OCI-M1 (cell line): ENCODE results near the gene NEURL3.
"Not testable (repeated sequence)": the region's sequence is repeated elsewhere in the genome, so short reads cannot be mapped to it uniquely, and the experiment has no call there.

ENCODE experiments used
- DNase-seq: peaks from one replicate; lab custom pipeline; 2025; lab: John Stamatoyannopoulos, UW

Gene NEURL3

GRCh38 chr2:96506907-96507240, 1.7 kb upstream of the NEURL3 start:
- no peak for DNase-seq

- DNase-seq, result no peak
Observed at GRCh38 chr2:96506016-96506906, 1.1 kb upstream of the NEURL3 start.

DNA sequence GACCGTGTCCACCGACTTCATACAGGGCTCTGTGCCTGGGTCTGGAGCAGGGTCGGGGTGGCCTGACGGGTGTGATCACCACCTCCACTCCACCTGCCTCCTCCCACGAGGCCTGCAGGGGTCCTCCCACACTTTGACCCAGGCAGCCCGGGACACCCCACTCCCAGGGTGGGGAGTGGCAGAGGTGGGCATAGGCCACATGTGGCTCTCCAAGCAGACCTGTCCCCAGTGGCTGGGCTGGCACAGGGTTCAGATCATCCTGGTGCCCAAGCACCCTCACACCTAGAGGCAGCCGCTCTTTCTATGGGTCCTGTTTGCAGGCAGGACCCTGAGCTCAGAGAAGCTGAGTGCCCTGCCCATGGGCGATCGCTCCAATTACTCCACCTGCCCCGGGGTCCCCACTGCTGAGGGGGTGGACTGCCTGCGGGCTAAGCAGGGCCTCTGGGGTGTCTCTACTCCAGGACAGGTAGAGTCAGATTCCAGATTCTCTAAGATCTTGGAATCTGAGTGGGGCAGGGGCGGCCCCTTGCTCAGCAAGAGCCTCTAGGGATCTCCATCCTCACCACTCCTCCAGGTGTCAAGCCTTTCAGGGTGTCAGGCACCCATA, 1.4 kb downstream of the NEURL3 start:
- no peak for DNase-seq

DNA sequence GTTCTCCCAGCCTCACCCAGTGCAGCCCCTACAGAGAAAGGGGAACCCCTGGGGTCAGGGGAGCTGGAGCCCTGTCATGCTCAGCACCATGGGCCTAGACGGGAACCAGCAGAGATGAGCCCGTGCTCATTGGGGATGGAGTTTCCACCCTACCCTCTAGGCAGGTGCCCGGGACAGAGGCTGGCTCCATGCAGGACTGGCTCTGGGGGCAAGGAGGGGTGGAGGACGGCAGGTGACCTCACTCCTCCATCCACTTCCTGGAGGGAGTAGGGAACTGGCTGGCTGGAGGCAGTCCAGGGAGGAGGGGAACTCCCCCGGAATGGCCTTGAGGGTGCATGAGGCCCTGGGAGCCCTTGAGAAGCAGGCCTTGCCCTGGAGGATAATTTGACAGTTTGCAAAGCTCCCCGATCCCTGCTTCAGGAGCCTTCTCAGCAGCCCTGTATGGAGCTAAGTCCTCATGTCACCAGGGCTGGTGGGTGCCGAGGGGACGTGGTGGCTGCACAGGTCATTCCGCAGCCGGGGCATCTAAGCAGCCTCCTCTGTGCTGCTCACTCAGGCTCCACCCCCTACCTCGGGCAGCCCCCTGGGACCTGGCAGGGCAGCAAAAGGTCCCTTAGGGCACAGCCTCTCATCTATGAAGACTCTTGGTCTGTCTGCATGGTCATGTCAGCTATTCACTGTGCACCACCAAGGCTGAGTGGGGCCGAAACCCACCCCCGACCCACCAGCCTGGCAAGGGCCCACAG, 2.1 kb downstream of the NEURL3 start:
- no peak for DNase-seq

- DNase-seq, result no peak
Observed at GRCh38 chr2:96501886-96502810, 3.0 kb downstream of the NEURL3 start.

DNA sequence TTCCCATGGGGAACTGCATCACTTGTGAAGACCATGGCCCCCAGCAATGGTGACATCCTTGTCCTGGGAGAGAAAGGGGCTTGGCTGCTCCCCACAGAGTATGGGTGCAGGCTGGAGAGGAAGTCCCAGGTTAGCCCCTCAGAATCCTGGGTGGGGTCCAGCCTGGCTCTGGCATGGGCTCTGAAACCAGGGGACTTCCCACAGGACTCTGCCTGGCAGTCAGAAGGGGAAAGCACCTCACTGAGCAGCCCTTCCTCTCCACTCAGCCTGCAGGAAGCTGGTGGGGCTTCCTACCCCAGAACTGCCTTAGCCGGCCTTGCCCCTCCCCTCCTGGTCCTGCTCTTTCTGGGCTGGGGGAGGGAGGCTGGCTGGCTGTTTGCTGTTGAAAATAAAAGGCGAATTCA, 3.7 kb downstream of the NEURL3 start:
- DNase-seq, result no peak

- DNase-seq, result no peak
Observed at GRCh38 chr2:96500385-96501066, 4.6 kb downstream of the NEURL3 start.

GRCh38 chr2:96499061-96499960, 5.8 kb downstream of the NEURL3 start:
- DNase-seq, result no peak

DNA sequence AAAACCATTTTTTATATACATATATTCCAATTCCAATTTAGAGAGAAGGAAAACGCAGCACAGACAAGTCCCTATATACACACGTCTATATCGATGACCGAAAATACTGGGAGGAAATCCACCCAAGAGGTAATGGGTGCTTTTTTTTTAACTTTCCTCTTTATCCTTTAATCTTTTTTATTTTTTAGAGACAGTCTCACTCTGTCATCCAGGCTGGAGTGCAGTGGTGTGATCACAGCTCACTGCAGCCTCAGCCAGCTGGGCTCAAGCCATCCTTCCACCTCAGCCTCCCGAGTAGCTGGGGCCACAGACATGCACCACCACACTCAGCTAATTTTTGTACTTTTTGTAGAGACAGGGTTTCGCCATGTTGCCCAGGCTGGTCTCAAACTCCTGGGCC, 6.5 kb downstream of the NEURL3 start:
- DNase-seq, result not testable (repeated sequence)

DNA sequence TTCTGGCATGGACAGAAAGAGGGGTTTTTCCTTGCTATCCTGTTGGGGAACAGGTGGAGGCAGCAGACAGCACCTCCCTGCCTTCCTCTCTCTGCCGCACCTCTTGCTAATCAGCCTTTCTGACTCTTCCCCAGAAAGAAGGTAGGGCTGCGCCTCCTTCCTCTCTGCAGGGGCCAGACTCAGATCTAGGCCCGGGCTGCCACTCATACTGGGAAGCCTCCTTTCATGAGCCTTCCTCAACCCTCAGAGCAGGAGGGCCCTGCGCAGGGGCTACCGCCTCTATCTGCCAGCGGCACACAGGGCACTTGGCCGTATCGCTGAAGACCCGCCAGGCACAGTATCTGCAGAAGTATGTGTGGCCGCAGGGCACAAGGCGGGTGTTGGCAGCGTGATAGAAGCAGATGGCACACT, 7.1 kb downstream of the NEURL3 start:
- DNase-seq, result peak; percentile 15

DNA sequence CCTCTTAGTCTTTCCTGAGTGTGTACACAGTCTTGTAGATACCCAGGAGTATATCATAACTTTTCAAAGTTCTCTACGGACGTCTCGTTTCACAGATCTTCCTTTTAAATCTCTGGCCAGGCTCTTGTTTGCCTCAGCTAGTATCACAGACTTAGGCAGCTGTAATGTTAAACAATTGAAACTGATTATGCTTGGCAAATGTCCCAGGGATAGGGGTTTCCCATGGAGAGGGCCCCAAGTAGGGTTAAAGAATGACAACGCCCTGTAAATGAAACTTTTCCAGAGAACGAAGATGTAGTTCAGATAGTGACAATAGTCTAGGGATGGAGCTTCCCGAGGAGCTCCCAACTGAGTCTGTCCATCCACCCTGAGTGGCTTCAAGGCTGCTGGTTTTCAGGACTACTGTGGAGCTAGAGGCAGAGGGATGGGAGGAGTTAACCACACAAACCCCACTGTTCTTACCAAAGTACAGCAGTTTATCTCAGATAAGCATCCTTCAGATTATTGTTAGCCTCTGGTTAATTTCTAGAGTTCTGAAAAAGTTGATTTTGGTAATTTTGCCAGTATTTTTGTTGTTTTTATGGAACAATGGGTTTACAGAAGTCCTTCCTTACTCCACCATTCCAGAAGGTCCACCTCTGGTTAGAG, 9.1 kb downstream of the NEURL3 start:
- DNase-seq, result peak; percentile 47

GRCh38 chr2:96494188-96494587, 11.0 kb downstream of the NEURL3 start:
- DNase-seq, result no peak

DNA sequence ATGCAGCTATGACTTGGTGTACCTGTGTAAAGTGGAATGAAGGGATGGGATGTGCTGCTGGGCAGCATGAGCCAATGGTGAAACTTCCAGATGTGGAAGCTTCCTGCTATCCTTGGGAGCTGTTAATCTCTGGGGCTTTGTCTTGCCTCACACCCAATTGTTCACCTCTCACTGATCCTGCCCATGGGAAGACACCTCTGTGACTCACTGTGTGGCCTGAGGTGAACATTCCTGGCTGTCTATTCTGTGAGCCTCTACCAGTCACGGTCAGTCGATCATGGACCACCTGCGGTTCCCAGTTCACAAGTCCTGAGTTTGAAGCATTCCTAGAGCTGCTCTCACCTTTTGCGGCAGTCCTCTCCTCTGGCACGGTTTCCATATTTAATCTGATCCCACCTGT, 12.1 kb downstream of the NEURL3 start:
- DNase-seq, result no peak

DNA sequence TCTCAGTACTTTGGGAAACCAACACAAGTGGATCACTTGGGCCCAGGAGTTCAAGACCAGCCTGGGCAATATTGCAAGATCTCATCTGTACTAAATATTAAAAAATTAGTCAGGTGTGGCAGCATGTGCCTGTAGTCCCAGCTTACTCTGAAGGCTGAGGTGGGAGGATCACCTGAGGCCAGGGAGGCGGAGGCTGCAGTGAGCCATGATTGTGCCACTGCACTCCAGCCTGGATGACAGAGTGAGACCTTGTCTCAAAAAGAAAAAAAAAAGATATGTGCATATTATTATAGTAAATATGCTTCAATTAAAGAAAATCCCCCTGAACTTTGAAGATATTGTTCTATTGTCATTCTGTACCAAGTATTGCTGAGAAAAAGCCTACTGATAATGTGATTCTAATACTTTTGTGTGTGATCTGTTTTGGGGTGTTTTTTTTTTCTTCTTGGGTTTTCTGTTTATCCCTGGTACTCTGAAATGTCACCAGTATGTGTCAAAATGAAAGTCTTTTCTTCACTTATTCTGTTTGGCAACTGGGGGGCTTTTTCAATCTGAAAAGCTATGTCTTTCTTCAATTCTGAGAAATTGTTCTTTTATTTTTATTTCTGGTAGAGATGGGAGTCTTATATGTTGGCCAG, 13.2 kb downstream of the NEURL3 start:
- DNase-seq, result no peak

DNA sequence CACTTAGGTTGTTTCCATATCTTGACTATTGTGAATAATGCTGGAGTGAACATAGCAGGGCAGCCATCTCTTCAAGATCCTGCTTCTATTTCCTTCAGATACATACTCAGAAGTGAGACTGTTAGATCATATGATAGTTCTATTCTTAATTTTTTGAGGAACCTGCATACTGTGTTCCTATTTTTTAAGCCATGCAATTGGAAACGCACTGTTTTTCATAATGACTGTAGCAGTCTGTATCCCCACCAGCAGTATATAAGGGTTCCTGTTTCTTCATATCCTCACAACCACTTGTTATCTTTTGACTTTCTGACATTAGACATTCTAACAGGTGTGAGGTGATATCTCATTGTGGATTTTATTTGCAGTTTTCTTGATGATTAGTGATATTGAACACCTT, 15.5 kb downstream of the NEURL3 start:
- DNase-seq, result no peak

DNA sequence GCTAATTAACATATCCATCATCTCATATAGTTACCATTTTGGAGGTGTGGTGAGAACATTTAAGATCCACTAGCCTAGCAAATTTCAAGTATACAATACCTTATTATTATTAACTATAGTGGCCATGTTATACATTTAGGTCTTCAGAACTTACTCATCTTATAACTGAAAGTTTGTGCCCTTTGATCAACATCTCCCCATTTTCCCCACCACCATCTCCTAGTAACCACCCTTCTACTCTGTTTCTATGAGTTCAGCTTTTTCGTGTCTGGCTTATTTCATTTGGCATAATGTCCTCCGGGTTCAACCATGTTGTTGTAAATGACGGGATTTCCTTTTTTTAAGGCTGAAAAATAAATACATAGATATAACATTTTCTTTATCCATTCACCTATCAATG, 15.9 kb downstream of the NEURL3 start:
- no peak for DNase-seq

DNA sequence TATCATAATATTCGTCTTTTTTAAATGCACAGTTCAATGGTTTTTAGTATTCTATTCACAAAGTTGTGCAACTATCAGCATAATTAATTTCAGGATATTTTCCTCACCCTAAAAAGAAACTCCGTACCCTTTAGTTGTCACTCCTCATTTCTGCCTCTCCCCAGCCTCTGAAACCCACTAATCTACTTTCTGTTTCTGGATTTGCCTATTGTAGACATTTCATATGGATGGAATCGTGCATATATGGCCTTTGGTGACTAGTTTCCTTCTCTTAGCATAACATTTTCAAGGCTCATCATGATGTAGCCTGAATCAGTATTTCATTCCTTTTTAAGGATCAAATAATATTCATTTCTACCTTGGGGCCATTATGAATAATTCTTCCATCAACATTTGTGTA, 18.5 kb downstream of the NEURL3 start:
- no peak for DNase-seq

- DNase-seq, result peak; percentile 86
Observed at GRCh38 chr2:96485751-96486651, 19.2 kb downstream of the NEURL3 start.
